HCT116 (cell line): Measurements from ENCODE around the gene GABRB3. TPM values are rescaled to one million over a fixed set of nuclear protein-coding genes. Genes with fewer than 3 reads are reported as not detected.

ENCODE experiments used
- ATAC-seq: fragments of 200-7000 bp; cut with Tn5 transposase; 2 replicates; pipeline ENCODE4 v1.9.1; 2020; ENCODE audit warnings: mild to moderate bottlenecking, moderate library complexity
- BruUV-seq: library from RNA; stranded (reverse); fragments of 400-500 nt; replicated peaks from 2 replicates; lab custom pipeline; 2021; lab: Mats Ljungman, UMichigan
- CTCF ChIA-PET: fragments of 300-600 bp; sonication (Branson Sonifier 250); formaldehyde crosslinking; loops from one replicate; lab custom pipeline; 2021; ENCODE audit warnings: antibody characterized with exemption; lab: Charles Lee
- POLR2A ChIA-PET: fragments of 300-600, 350-600 bp; sonication (Branson Sonifier 250); formaldehyde crosslinking; loops from one replicate; lab custom pipeline; 2021; ENCODE audit warnings: antibody characterized with exemption; lab: Charles Lee
- RAD21 ChIA-PET, 2 experiments: fragments of 300-600 bp; sonication (Branson Sonifier 250); formaldehyde crosslinking; loops; one replicate each; lab custom pipeline; 2023; ENCODE audit warnings: low total read pairs in 2 of 2; ENCODE audit not compliant: uncharacterized antibody in 2 of 2, unreplicated experiment in 2 of 2, low non-redundant PET in 1 of 2; lab: Charles Lee
- DNase-seq: peaks from one replicate; pipeline ENCODE4 v3.0.0-alpha.2; 2010; ENCODE audit warnings: low read depth, low spot score
- H2AFZ ChIP-seq: fragments of 200-600 bp; shearing (Covaris generic), sonication (generic); 2 replicates; pipeline ENCODE4 v1.6.1; 2017; ENCODE audit warnings: low read depth, mixed run types, mixed read lengths, antibody characterized with exemption, low read length; ENCODE audit not compliant: poor library complexity, severe bottlenecking
- H3K27ac ChIP-seq: 2 replicates; pipeline ENCODE4 v1.5.1; 2012; ENCODE audit warnings: low read depth, low read length
- H3K27me3 ChIP-seq: fragments of 200-600 bp; sonication (generic); 2 replicates; pipeline ENCODE4 v1.6.1; 2016; ENCODE audit warnings: mixed run types, low read length, mixed read lengths; ENCODE audit not compliant: insufficient read depth
- H3K36me3 ChIP-seq, 2 experiments: fragments of 200-500 bp in 1 of 2; fragments of 200-600 bp in 1 of 2; sonication (Bioruptor generic) in 1 of 2; sonication (generic) in 1 of 2; 2 replicates each; pipeline versions ENCODE4 v1.5.1 to v1.6.1; 2014 to 2016; ENCODE audit warnings: low read length in 2 of 2, inconsistent platforms in 1 of 2, mixed read lengths in 1 of 2, mixed run types in 1 of 2; ENCODE audit not compliant: insufficient read depth in 2 of 2, control insufficient read depth in 1 of 2
- H3K4me1 ChIP-seq, 2 experiments: fragments of 200-600 bp in 1 of 2; sonication (generic) in 1 of 2; 2 replicates each; pipeline versions ENCODE4 v1.5.1 to v1.6.1; 2012 to 2017; ENCODE audit warnings: low read length in 2 of 2, inconsistent platforms in 1 of 2, mild to moderate bottlenecking in 1 of 2, mixed read lengths in 1 of 2, mixed run types in 1 of 2, moderate library complexity in 1 of 2; ENCODE audit not compliant: insufficient read depth in 2 of 2, control insufficient read depth in 1 of 2
- H3K4me2 ChIP-seq: fragments of 200-600 bp; sonication (generic); 2 replicates; pipeline ENCODE4 v1.6.1; 2017; ENCODE audit warnings: mixed run types, low read length, mixed read lengths
- H3K4me3 ChIP-seq, 2 experiments: fragments of 200-600 bp in 1 of 2; sonication (generic) in 1 of 2; replicated peaks in 1 of 2; 2 replicates each; pipeline ENCODE4 v1.5.1; 2011 to 2016; ENCODE audit warnings: low read length in 2 of 2, control low read depth in 1 of 2, low read depth in 1 of 2, mild to moderate bottlenecking in 1 of 2, mixed read lengths in 1 of 2, mixed run types in 1 of 2
- H3K79me2 ChIP-seq: fragments of 200-600 bp; sonication (generic); 2 replicates; pipeline ENCODE4 v1.6.1; 2017; ENCODE audit warnings: mild to moderate bottlenecking, mixed run types, low read length, moderate library complexity, mixed read lengths; ENCODE audit not compliant: insufficient read depth
- H3K9ac ChIP-seq: fragments of 200-600 bp; sonication (generic); 2 replicates; pipeline ENCODE4 v1.6.1; 2016; ENCODE audit warnings: low read length, mixed read lengths
- H3K9me2 ChIP-seq: fragments of 200-600 bp; sonication (generic), shearing (Covaris generic); 2 replicates; pipeline ENCODE4 v1.6.1; 2017; ENCODE audit warnings: mixed run types, mild to moderate bottlenecking, moderate library complexity; ENCODE audit not compliant: insufficient read depth
- H3K9me3 ChIP-seq, 2 experiments: fragments of 200-500 bp in 1 of 2; fragments of 200-600 bp in 1 of 2; sonication (Bioruptor generic) in 1 of 2; sonication (generic) in 1 of 2; 2 replicates each; pipeline ENCODE4 v1.6.1; 2014 to 2017; ENCODE audit warnings: low read length in 2 of 2, mixed read lengths in 2 of 2, inconsistent platforms in 1 of 2, low read depth in 1 of 2, mild to moderate bottlenecking in 1 of 2, mixed run types in 1 of 2, moderate library complexity in 1 of 2; ENCODE audit not compliant: control insufficient read depth in 1 of 2, insufficient read depth in 1 of 2
- H4K20me1 ChIP-seq: fragments of 200-600 bp; sonication (generic), shearing (Covaris generic); 2 replicates; pipeline ENCODE4 v1.6.1; 2017; ENCODE audit warnings: mixed run types, mild to moderate bottlenecking, moderate library complexity; ENCODE audit not compliant: insufficient read depth
- CBX3 ChIP-seq: IDR thresholded peaks from 2 replicates; pipeline ENCODE4 v1.6.1; 2012; ENCODE audit warnings: low read depth
- CEBPB ChIP-seq: IDR thresholded peaks from 2 replicates; pipeline ENCODE4 v1.6.1; 2012; ENCODE audit warnings: low read depth
- ELF1 ChIP-seq: IDR thresholded peaks from 2 replicates; pipeline ENCODE4 v1.6.1; 2012; ENCODE audit warnings: low read depth, borderline replicate concordance
- EZH2 ChIP-seq: fragments of 200-600 bp; sonication (generic); IDR thresholded peaks from 2 replicates; pipeline ENCODE4 v1.6.1; 2017; ENCODE audit warnings: antibody characterized with exemption, mixed run types
- EZH2phosphoT487 ChIP-seq: fragments of 200-600 bp; IDR thresholded peaks from 2 replicates; pipeline ENCODE4 v1.6.1; 2018; ENCODE audit warnings: antibody characterized with exemption, borderline replicate concordance
- FOSL1 ChIP-seq: IDR thresholded peaks from 2 replicates; pipeline ENCODE4 v1.6.1; 2012; ENCODE audit warnings: low read depth
- POLR2A ChIP-seq: IDR thresholded peaks from 2 replicates; pipeline ENCODE4 v1.7.0; 2011; ENCODE audit warnings: borderline replicate concordance; ENCODE audit not compliant: insufficient read depth, insufficient read length; ENCODE audit errors: extremely low read depth
- RAD21 ChIP-seq: IDR thresholded peaks from 2 replicates; pipeline ENCODE4 v1.6.1; 2012; ENCODE audit warnings: low read depth, mild to moderate bottlenecking
- SIN3A ChIP-seq: IDR thresholded peaks from 2 replicates; pipeline ENCODE4 v1.6.1; 2012; ENCODE audit warnings: low read depth
- SRF ChIP-seq: IDR thresholded peaks from 2 replicates; pipeline ENCODE4 v1.6.1; 2012; ENCODE audit warnings: low read depth
- TCF7L2 ChIP-seq: IDR thresholded peaks from 2 replicates; pipeline ENCODE4 v1.7.0; 2011; ENCODE audit warnings: borderline replicate concordance, inconsistent platforms; ENCODE audit not compliant: insufficient read depth, insufficient read length; ENCODE audit errors: extremely low read depth
- intact Hi-C: fragments of 100-400 bp; cut with micrococcal nuclease; formaldehyde crosslinking; loops from 2 replicates; pipeline ENCODE4 v1.10.0; 2022
- total RNA-seq: library from RNA; stranded (reverse); gene quantifications from one replicate; pipeline ENCODE4 v1.2.1, GENCODE V29; 2021; ENCODE audit not compliant: unreplicated experiment
- TF ChIP-seq, protein P1 (sequence below): IDR thresholded peaks from 2 replicates; pipeline ENCODE4 v1.6.1; 2012; ENCODE audit warnings: low read depth
- TF ChIP-seq, protein P2 (sequence below): IDR thresholded peaks from 2 replicates; pipeline ENCODE4 v1.6.1; 2011; ENCODE audit warnings: mild to moderate bottlenecking, low read length, moderate library complexity; ENCODE audit not compliant: insufficient replicate concordance; ENCODE audit errors: extremely low read depth
- TF ChIP-seq, protein P3 (sequence below), 3 experiments: fragments of 200-600 bp in 1 of 3; sonication (generic) in 1 of 3; IDR thresholded peaks in 2 of 3; conservative IDR thresholded peaks in 1 of 3; 2 replicates each; pipeline ENCODE4 v1.5.1; 2012 to 2017; ENCODE audit warnings: low read depth in 2 of 3, low read length in 2 of 3, antibody characterized with exemption in 1 of 3, borderline replicate concordance in 1 of 3, control low read depth in 1 of 3, mild to moderate bottlenecking in 1 of 3, mixed read lengths in 1 of 3, mixed run types in 1 of 3, moderate library complexity in 1 of 3; ENCODE audit not compliant: insufficient read depth in 1 of 3
- TF ChIP-seq, protein P4 (sequence below): IDR thresholded peaks from 2 replicates; pipeline ENCODE4 v1.6.1; 2012
- TF ChIP-seq, protein P5 (sequence below): IDR thresholded peaks from 2 replicates; pipeline ENCODE4 v1.6.1; 2012

Gene GABRB3
- total RNA-seq, 1 experiment from 2014 or later, result 0.52 TPM

DNA sequence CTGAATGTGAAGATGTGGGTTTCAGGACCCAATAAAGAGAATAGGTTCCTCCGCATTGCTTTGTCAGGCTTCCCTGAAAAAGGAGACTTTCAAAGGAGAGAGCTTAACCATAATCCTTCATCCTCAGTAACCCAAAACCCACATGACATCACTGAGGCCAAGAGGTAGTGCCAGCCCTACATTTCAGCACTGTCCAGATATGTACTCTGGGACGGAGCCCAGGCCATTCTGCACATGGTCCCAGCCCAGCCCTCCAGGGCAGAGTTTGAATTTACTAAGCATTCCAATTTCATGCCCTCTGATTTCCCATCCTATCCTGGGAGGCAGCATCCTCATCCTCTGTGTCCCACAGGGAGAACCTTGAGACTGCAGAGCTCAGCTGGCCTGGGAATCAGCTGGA, 210.5 kb downstream of the GABRB3 start:
- Histone ChIP-seq H3K79me2 (no peaks in the 10 kb centered on the region), H2AFZ (no peak overlapping the region), H3K9ac (no peak overlapping the region), H4K20me1 (no peaks in the 10 kb centered on the region), H3K27ac (no peak overlapping the region), H3K9me2 (no peaks in the 10 kb centered on the region), H3K9me3 (peaks cover 4 to 38% of the 10 kb centered on the region in 2 experiments; a peak in 2 of 4 replicates), H3K27me3 (no peaks in the 10 kb centered on the region)
- ATAC-seq, result no peak
- no TSS peak for BruUV-seq
- RAD21 ChIA-PET, result no interaction called here
- TF ChIP-seq POLR2A (no peak), EZH2phosphoT487 (no peak), ELF1 (no peak), SRF (no peak), CBX3 (no peak), TCF7L2 (no peak), EZH2 (no peak), FOSL1 (no peak), RAD21 (no peak), CEBPB (no peak), SIN3A (no peak)
- TF ChIP-seq, protein P1, sequence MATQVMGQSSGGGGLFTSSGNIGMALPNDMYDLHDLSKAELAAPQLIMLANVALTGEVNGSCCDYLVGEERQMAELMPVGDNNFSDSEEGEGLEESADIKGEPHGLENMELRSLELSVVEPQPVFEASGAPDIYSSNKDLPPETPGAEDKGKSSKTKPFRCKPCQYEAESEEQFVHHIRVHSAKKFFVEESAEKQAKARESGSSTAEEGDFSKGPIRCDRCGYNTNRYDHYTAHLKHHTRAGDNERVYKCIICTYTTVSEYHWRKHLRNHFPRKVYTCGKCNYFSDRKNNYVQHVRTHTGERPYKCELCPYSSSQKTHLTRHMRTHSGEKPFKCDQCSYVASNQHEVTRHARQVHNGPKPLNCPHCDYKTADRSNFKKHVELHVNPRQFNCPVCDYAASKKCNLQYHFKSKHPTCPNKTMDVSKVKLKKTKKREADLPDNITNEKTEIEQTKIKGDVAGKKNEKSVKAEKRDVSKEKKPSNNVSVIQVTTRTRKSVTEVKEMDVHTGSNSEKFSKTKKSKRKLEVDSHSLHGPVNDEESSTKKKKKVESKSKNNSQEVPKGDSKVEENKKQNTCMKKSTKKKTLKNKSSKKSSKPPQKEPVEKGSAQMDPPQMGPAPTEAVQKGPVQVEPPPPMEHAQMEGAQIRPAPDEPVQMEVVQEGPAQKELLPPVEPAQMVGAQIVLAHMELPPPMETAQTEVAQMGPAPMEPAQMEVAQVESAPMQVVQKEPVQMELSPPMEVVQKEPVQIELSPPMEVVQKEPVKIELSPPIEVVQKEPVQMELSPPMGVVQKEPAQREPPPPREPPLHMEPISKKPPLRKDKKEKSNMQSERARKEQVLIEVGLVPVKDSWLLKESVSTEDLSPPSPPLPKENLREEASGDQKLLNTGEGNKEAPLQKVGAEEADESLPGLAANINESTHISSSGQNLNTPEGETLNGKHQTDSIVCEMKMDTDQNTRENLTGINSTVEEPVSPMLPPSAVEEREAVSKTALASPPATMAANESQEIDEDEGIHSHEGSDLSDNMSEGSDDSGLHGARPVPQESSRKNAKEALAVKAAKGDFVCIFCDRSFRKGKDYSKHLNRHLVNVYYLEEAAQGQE, result no peak
- TF ChIP-seq, protein P2, sequence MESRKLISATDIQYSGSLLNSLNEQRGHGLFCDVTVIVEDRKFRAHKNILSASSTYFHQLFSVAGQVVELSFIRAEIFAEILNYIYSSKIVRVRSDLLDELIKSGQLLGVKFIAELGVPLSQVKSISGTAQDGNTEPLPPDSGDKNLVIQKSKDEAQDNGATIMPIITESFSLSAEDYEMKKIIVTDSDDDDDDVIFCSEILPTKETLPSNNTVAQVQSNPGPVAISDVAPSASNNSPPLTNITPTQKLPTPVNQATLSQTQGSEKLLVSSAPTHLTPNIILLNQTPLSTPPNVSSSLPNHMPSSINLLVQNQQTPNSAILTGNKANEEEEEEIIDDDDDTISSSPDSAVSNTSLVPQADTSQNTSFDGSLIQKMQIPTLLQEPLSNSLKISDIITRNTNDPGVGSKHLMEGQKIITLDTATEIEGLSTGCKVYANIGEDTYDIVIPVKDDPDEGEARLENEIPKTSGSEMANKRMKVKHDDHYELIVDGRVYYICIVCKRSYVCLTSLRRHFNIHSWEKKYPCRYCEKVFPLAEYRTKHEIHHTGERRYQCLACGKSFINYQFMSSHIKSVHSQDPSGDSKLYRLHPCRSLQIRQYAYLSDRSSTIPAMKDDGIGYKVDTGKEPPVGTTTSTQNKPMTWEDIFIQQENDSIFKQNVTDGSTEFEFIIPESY, result no peak
- TF ChIP-seq, protein P3, sequence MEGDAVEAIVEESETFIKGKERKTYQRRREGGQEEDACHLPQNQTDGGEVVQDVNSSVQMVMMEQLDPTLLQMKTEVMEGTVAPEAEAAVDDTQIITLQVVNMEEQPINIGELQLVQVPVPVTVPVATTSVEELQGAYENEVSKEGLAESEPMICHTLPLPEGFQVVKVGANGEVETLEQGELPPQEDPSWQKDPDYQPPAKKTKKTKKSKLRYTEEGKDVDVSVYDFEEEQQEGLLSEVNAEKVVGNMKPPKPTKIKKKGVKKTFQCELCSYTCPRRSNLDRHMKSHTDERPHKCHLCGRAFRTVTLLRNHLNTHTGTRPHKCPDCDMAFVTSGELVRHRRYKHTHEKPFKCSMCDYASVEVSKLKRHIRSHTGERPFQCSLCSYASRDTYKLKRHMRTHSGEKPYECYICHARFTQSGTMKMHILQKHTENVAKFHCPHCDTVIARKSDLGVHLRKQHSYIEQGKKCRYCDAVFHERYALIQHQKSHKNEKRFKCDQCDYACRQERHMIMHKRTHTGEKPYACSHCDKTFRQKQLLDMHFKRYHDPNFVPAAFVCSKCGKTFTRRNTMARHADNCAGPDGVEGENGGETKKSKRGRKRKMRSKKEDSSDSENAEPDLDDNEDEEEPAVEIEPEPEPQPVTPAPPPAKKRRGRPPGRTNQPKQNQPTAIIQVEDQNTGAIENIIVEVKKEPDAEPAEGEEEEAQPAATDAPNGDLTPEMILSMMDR (IDR thresholded peaks at IDR 0.05 in 2 of 3, conservative IDR thresholded peaks at IDR 0.05 in 1 of 3; ENCODE audit: borderline replicate concordance in 1 of 3, insufficient read depth in 1 of 3, low read depth in 2 of 3, low read length in 2 of 3), result no peak
- TF ChIP-seq, protein P4, sequence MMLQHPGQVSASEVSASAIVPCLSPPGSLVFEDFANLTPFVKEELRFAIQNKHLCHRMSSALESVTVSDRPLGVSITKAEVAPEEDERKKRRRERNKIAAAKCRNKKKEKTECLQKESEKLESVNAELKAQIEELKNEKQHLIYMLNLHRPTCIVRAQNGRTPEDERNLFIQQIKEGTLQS, result no peak
- TF ChIP-seq, protein P5, sequence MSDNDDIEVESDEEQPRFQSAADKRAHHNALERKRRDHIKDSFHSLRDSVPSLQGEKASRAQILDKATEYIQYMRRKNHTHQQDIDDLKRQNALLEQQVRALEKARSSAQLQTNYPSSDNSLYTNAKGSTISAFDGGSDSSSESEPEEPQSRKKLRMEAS, result no peak
- TF ChIP-seq, all 23 proteins: peak for 0
- intact Hi-C loops, result no loop called here
- ChIA-PET CTCF (no interaction called here), POLR2A (no interaction called here)
- Histone ChIP-seq H3K4me1 (no peaks in the 10 kb centered on the region), H3K4me3 (no peak overlapping the region), H3K36me3 (no peaks in the 10 kb centered on the region), H3K4me2 (no peak overlapping the region)
- DNase-seq, result no peak
